HG02981 (cell line): Measurements from ENCODE around the gene CDC42BPA.
"Not testable (repeated sequence)": the region's sequence is repeated elsewhere in the genome, so short reads cannot be mapped to it uniquely, and the experiment has no call there.

Experiments used
- ATAC-seq: cut with Tn5 transposase; IDR thresholded peaks from one replicate; pipeline ENCODE4 v1.9.1; 2021; ENCODE audit warnings: mild to moderate bottlenecking, moderate library complexity; ENCODE audit not compliant: unreplicated experiment

Gene CDC42BPA

DNA sequence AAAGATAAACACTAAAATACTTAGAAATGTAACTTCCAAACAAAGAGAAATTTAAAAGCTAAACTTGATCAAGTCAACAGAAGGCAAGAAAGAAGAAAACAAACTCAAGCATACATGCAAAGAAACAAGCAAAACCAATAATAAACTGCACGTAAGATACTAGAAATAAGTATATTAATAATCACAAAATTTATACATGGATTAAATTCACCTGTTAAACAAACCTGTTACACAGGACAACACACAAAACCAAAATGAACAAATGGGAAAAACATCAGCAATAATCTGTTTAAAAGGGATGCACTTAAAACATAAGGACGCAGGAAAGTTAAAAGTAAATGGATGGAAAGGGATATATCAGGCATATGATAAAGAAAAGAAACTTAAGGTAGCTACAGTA lies 165.8 kb downstream of the CDC42BPA start:
- no peak for ATAC-seq

DNA sequence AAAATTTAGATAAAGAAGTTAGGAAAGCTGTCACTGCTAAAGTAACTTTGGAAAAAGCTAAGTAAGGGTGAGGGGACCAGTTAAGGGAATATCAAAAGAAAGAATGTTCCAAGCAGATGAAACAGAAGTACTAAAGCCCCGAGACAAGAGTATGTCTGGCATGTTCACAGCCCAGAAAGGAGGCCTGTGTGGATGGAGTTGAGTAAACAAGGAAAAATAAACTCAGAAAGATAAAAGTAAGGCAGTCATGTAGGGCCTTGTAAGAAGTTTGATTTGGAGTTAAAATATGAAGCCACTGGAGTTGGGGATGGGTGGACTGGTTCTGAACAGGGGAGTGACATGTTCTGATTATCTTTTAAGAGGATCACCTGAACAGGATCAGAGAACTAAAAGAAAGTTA lies 177.9 kb downstream of the CDC42BPA start:
- no peak for ATAC-seq

DNA sequence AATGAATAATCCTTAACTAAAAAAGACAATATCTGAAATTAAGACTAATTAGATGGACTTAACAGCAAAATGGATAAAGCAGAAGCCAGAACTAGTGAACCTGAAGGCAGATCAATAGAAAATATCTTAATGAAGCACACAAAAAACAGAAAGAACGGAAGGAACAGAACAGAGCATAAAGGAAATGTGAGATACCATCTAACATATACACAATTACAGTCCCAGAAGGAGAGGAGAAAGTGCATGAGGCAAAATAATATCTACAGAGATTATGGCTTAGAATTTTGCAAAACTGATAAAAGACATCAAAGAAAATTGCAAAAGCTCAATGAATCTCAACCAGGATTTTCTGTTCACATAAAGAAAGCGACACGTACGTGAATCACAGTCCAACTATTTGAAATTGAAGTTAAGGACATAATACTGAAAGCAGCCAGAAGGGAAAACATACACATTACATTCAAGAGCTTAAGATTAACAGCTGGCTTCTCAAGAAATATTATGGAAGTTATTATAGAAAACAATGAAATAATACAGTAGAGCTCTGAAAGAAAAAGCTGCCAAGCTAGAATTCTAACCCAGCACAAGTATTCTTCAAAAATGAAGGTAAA lies 182.0 kb downstream of the CDC42BPA start:
- ATAC-seq: no peak

DNA sequence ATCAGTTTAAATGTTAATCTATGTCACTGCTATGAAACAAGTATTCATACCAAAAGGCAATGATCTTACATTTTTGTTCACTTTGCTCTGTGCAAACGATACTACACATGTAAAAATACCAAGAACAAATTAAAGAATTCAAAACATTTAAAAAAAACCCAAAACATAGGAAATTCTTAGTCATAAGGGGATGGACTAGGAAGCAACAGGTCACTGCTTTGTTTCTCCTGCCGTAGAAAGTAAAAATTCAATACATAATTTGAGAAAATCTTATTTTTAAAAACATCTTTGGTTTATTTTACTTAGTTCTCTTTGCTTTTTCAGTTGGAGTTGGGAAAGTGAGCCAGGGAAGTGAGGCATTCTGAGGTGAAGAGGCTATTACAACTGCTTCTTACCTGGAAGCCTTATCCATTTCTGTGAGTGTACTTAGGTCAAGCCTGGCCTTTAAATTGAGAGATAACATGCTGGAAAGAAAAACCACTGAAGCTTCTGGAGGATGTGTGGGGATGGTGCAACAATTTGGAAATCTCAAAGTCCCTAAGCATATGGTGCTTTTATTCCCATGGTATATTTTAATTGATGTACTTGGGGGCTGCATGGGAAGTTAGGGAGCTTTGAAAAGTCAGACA lies 183.5 kb downstream of the CDC42BPA start:
- no peak for ATAC-seq

DNA sequence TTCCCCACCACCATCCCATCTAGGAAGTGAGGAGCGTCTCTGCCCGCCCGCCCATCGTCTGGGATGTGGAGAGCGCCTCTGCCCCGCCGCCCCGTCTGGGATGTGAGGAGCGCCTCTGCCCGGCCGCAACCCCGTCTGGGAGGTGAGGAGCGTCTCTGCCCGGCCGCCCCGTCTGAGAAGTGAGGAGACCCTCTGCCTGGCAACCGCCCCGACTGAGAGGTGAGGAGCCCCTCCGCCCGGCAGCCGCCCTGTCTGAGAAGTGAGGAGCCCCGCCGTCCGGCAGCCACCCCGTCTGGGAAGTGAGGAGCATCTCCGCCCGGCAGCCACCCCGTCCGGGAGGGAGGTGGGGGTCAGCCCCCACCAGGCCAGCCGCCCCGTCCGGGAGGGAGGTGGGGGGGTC lies 185.6 kb downstream of the CDC42BPA start:
- ATAC-seq: not testable (repeated sequence)

DNA sequence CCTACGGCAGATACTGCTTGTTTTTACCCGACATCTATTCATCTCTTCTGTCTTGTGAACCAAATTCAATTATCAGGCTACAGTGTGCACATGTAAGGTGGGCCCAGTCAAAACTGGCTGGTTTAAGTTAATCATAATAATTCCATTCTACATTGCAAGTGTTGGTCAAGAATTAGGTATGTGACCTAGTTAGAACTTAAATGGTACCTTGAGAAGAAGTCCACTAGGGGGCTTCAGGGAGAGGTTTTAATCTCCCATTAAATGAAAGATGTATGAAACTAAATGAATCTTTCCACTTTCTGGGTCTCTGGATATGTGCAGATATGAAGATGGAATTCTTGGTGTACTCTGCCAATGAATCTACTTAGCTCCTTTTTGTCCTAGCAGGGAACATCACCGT lies 187.1 kb downstream of the CDC42BPA start:
- no peak for ATAC-seq

DNA sequence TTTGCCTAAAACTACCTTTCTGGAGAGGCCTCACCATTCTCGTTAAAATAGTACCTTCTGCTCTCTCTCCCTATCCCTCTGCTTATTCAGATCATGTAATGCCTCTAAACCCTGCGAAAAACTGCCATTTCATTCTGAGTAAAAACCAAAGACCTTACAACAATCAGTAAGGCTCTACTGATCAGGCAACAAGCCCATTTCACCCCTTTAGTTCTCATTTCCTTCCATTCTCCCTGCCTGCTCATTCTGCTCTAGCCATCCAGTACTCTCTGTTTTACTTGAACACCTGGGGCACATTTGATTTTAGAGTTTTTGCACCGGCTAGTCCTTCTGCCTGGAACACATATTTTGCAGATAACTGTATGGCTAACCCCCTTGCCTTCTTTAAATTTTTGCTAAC lies 190.4 kb downstream of the CDC42BPA start:
- no peak for ATAC-seq

DNA sequence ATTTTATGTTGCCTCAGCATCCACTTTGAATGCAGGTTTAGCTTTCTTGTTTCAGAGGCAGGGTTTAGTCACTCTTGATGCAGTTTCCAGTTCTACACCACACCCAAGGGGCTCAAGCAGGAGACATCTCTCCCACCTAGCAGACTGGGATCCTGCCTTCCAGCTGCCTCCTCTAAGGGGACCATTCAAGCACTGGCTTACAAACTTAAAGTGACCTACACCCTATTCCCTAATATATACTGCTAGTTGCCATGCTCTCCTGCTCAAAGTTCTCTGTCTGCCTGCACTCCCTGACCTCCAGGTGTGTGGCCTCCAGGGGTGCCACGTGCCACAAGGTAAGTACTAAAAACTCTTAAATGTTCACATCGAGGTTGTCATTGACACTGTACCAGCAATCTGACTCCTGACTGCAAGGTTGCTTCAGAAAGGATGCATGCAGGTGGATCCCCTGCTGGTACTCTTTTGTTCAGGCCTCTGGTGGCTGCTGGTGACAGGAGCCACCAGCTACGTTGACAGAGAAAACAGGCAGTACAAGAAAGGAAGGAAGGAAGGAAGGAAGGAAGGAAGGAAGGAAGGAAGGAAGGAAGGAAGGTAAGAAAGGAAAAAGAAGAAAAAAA lies 192.3 kb downstream of the CDC42BPA start:
- no peak for ATAC-seq

DNA sequence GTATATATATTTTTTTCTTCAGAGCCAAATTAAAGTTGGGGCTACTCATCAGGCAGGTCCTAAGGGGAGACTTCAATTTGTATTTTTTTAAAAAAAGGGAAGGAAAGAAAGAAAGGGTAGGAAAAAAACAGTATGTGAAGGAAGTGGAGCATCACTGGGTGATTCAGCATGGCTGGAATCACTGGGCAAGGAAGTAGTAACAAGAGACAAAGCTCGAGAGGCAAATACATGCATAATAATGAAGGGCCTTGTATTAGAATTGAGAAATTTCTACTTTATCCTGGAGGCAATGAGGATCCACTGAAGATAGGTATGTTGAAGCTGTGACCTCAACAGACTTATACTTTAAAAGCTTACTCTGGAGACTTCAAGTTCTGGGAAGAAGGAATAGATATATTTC lies 193.8 kb downstream of the CDC42BPA start:
- ATAC-seq: no peak

DNA sequence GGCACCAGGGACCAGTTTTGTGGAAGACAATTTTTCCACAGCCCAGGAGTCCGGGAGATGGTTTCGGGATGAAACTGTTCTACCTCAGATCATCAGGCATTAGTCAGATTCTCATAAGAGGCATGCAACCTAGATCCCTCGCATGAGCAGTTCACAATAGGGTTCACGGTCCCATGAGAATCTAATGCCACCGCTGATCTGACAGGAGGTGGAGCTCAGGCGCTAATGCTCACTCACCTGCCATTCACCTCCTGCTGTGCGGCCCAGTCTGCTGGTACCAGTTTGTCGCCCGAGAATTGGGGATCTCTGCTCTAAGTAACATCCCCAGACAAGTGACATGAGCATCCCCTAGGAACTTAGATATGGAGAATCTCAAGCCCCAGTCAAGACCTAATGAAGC lies 197.5 kb downstream of the CDC42BPA start:
- no peak for ATAC-seq

DNA sequence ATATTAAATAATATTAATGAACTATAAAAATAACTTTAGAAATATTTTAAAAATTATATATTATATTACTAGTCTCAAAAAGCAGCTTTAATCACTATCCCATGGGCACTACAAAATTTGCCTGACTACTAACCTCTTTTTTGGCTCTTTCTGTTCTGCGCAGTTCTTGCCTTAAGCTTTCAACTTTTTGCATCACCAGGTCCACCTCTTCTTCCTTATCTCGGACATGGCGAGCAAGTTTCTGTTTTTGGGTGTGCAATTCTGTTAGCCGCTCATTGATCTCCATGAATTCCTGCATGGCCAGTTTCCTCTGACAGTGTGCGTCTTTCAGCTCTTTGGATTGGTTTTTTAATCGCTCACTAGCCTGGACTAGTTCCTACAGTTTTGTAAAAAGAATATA lies 205.8 kb downstream of the CDC42BPA start:
- ATAC-seq: no peak

DNA sequence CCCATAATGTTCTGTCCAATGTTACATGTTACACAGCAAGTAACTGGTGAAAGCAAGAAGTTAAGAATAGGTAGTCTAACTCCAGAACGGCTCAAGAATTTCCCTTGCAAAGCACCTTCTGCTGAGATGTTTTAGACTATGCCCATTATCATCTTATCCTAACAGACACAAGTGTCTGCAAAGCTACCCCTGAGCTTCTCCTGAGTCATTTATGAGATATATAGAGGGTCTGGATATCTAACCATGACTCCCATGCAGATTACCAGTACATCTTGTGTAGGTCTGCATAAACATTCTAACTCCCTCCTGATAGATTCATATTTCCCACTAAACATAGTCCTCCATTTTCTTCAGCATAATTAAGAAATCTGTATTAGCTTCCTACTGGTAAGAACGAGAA lies 206.5 kb downstream of the CDC42BPA start:
- ATAC-seq: no peak

DNA sequence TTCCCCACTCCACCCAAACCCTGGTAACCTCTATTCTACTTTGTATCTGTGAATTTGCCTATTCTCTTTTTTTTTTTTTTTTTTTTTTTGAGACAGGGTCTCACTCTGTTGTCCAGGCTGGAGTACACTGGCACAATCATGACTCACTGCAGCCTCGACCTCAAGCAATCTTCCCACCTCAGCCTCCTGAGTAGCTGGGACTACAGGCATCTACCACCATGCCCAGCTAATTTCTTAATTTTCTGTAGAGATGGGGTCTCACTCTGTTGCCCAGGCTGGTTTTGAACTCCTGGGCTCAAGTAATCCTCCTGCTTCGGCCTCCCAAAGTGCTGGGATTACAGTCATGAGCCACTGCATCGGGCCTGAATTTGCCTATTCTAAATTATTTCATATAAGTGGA lies 213.0 kb downstream of the CDC42BPA start:
- ATAC-seq: not testable (repeated sequence)

DNA sequence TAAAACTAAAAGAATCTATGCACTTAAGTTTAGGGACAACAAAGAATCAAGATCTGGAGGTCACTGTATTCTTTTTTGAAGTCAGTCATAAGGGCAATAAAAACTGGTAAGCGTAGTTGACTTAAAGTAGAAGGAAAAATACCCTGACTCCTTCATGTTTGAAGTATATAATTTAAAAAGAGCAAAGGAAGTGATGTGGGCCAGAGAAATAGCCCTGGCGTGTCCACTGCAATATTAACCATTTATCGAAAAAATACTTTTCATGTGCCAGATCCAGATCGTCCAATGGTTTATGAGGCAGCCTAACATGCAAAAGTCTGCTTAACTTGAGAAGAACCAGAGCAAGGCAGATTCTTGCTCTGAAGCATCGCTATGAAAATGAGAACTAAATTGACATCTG lies 216.2 kb downstream of the CDC42BPA start:
- no peak for ATAC-seq

DNA sequence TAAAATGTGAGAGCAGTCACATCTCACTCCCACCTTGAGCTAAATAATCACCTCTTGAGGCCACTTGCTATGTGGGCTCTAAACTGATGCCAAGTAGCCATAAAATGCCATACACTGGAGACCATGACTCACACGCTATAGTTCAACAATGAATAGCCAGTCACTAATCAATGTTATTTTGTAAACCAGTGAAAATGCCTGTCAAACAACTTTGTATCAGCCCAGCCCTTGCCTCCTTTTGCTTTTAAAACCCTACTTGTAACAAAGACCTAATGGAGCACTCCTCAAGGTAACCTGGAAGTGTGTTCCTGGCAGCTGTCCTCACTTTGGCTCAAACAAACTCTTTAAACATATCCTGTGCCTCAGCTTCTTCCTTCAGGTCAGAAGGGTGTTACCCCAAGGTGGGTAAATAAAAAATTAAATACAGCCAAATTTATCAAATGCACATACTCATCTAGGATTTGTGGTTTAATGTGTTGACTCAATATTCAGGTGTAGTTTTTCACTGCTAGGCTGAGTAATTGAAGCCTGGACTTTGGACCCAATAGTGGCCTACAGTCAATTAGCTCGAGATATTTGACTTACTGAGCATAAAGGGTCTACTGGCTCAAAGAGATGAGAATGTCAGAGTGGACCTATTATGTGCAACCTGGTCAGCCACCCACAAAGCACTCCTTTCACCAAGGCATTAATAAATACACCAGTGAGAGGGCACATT lies 223.9 kb downstream of the CDC42BPA start:
- no peak for ATAC-seq

DNA sequence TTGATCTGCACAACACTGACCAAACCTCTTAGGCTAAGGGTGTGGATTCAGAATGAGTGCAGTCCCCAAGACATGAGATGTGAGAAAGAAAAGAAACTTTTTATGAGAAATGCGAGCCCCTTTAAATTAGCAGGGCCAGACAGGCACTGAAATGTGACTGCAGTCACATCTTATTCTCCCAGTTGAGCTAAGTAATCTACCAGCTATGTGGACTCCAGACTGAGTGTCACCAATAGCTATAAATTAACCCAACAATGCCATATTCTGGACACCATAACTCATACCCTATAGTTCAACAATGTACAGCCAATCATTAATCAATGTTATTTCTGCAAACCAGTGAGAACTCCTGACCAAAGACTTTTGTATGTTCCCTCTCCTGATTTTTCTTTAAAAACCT lies 225.0 kb downstream of the CDC42BPA start:
- no peak for ATAC-seq

DNA sequence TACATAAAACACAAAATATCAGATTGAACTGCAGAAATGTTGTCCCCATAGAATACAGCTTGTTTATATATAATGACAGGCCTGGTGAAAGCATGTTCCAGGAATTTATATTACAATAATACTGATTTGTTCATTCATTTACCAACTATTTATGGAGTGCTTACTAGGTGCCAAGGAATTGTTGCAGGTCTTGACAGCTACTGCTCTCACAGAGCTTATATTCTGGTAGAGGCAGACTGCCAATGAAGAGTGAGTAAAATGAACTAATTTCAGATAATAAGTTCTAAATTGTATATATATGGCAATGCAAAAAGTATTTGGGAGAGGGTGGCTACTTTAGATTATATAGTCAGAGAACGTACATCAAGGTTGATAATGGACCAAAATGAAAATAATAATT lies 226.2 kb downstream of the CDC42BPA start:
- ATAC-seq: no peak

DNA sequence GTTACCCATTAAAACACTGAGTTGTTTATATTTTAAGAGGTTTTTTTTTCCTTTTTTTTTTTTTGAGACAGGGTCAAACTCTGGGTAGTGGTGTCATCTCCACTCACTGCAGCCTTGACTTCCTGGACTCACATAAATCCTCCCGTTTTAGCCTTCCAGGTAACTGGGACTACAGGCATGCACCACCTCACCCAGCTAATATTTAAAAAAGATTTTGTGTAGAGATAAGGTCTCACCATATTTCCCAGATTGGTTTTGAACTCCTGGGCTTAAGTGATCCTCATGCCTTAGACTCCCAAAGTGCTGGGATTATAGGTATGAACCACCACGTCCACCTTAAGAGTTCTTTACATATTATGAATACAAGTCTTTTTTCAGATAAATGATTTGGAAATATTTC lies 231.7 kb downstream of the CDC42BPA start:
- no peak for ATAC-seq

DNA sequence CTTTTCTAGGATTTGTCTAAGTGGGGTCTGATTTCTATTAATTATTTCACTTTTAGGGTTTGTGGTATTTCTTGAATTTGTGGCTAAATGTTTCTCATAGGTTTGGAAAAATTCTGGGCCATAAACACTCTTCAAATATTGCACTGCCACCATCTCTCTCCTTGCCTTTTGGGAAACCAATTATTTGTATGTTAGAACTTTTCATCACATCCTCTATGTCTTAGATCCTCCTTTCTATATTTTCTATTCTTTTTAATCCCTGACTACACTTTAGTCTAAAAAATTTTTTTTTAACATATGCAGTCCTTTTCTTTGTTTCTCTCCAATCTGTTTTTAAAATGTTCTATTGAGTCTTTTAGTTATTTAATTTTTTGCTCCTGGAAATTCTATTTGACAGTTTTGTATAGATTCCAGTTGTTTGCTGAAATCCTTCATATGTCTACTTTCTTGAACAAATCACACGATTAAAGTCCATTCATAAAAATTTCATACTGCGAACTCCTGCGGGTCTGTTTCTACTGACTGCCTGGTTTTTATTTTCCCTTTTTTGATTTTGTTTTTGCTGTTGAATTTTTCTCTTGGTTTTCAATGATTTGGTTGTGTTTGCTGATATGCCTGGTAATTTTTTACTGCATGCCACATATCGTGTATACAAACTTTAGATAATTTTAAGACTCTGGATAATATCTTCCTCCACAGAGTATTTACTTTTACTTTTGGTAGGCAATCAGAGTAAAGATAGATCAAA lies 235.1 kb downstream of the CDC42BPA start:
- ATAC-seq: no peak

DNA sequence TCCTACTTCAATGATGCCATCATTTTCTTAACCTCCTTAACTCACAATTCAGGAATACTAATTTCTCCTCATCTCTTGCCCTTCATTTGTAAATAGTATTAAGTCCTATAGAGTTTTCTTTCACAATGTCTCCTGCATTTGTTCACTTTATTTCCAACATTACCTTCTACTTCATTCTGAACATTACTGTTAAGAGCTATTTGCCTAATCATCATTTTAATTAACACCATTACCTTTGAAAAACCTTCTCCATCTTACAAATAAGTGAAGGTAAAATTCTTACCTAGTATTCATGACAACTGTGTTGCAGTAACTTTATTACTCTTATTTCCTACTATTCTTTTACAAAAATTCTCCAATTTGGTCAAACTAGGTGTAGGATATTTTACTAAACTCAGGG lies 240.5 kb downstream of the CDC42BPA start:
- ATAC-seq: no peak

DNA sequence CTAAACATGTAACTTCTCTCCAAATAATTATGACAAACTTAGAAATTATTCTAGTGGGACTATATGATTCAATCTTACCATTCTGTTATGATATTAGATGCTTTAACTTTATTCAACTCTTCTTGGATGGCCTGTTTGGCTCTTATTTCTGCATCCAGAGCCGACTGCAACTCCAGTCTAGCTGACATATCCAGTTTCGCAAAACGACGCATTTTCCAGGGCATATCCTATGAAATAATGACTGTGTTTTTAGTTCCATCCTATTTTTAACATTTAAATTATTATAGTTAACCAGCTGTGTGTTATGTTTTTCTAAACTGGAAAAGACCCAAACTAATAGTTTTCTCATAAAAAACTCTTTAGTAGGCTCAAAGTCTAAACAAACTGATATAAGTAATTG lies 244.5 kb downstream of the CDC42BPA start:
- no peak for ATAC-seq
